Measurements from ENCODE around the gene LRRK2.

- TF ChIP-seq, protein P1, sequence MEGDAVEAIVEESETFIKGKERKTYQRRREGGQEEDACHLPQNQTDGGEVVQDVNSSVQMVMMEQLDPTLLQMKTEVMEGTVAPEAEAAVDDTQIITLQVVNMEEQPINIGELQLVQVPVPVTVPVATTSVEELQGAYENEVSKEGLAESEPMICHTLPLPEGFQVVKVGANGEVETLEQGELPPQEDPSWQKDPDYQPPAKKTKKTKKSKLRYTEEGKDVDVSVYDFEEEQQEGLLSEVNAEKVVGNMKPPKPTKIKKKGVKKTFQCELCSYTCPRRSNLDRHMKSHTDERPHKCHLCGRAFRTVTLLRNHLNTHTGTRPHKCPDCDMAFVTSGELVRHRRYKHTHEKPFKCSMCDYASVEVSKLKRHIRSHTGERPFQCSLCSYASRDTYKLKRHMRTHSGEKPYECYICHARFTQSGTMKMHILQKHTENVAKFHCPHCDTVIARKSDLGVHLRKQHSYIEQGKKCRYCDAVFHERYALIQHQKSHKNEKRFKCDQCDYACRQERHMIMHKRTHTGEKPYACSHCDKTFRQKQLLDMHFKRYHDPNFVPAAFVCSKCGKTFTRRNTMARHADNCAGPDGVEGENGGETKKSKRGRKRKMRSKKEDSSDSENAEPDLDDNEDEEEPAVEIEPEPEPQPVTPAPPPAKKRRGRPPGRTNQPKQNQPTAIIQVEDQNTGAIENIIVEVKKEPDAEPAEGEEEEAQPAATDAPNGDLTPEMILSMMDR (IDR thresholded peaks at IDR 0.05; ENCODE audit: low read depth, low read length, missing input control), result peak; percentile 38
- TF ChIP-seq RAD21 (IDR thresholded peaks at IDR 0.05), result peak; percentile 64 to 65
- TF ChIP-seq REST (IDR thresholded peaks at IDR 0.05), result no peak
- TF ChIP-seq RXRA (IDR thresholded peaks at IDR 0.05), result no peak
These were observed 111.9 kb downstream of the LRRK2 start for GRCh38 chr12:40336573-40337199.

Data from liver (tissue), 3 donors.